ENCODE measurements around the gene SEC14L2. TPM values are rescaled to one million over a fixed set of nuclear protein-coding genes. Genes with fewer than 3 reads are reported as not detected.

Gene SEC14L2
- total RNA-seq: 1 to 10 TPM; 7.7 to 9.4 TPM

GRCh38 chr22:30396871-30397655 lies at the start of gene SEC14L2:
Gene SEC14L2, plus strand, starts transcription at chr22:30397018. Its CDS starts 99 bp downstream, at chr22:30397117.

GRCh38 chr22:30356449-30357235 lies 40.2 kb upstream of the SEC14L2 start, which contains the start of the genes CCDC157 and SF3A1:
Gene CCDC157, plus strand, starts transcription at chr22:30357007. Its CDS starts 8,994 bp downstream, at chr22:30366001.
Gene SF3A1, minus strand, starts transcription at chr22:30356894. Its CDS starts 102 bp downstream, at chr22:30356792.

GRCh38 chr22:30386960-30387827 lies 9.6 kb upstream of the SEC14L2 start, which contains the start of gene RNF215:
Gene RNF215, minus strand, starts transcription at chr22:30387411. Its CDS starts 98 bp downstream, at chr22:30387313.

GRCh38 chr22:30425616-30426387 lies 29.0 kb downstream of the SEC14L2 start, which contains the start of gene MTFP1:
Gene MTFP1, plus strand, starts transcription at chr22:30425768. Its CDS starts 112 bp downstream, at chr22:30425880.

GRCh38 chr22:30471616-30472318 lies 74.9 kb downstream of the SEC14L2 start, which contains the start of gene SEC14L3:
Gene SEC14L3, minus strand, starts transcription at chr22:30472017. Its CDS starts 59 bp downstream, at chr22:30471958.

Other genes with a start within 250 kb of the SEC14L2 start
- 100 to 1,000 TPM; 100 to 102 TPM for gene LIF, start 150.3 kb upstream of the SEC14L2 start, total RNA-seq
- 10 to 100 TPM; 72.0 to 74.5 TPM for gene OSM, start 130.2 kb upstream of the SEC14L2 start, total RNA-seq
- 10 to 100 TPM; 19.4 to 20.0 TPM for gene CASTOR1, start 107.5 kb upstream of the SEC14L2 start, total RNA-seq
- gene TBC1D10A, start 70.1 kb upstream of the SEC14L2 start, total RNA-seq: 10 to 100 TPM; 50.4 to 50.9 TPM
- gene SF3A1, start 40.1 kb upstream of the SEC14L2 start, total RNA-seq: 100 to 1,000 TPM; 217 to 233 TPM
- gene CCDC157, start 40.0 kb upstream of the SEC14L2 start, total RNA-seq: 1 to 10 TPM; 3.3 to 4.2 TPM
- gene RNF215, start 9.6 kb upstream of the SEC14L2 start, total RNA-seq: 1 to 10 TPM; 8.6 to 9.2 TPM
- 10 to 100 TPM; 51.7 to 55.4 TPM for gene MTFP1, start 28.8 kb downstream of the SEC14L2 start, total RNA-seq
- gene SEC14L3, start 75.0 kb downstream of the SEC14L2 start, total RNA-seq: under 1 TPM in 1 of 2 experiments, not detected in 1; 0.10 TPM
- gene SEC14L4, start 108.7 kb downstream of the SEC14L2 start, total RNA-seq: not detected
- gene SEC14L6, start 149.7 kb downstream of the SEC14L2 start, total RNA-seq: not detected
- not detected for gene GAL3ST1, start 177.6 kb downstream of the SEC14L2 start, total RNA-seq
- gene PES1, start 194.9 kb downstream of the SEC14L2 start, total RNA-seq: 10 to 100 TPM; 55.2 to 55.6 TPM
- gene TCN2, start 210.2 kb downstream of the SEC14L2 start, total RNA-seq: under 1 TPM; 0.23 to 0.24 TPM
- gene SLC35E4, start 238.8 kb downstream of the SEC14L2 start, total RNA-seq: 1 to 10 TPM; 2.0 TPM

All from activated naive CD4-positive, alpha-beta T cell treated with anti-CD3 and anti-CD28 coated beads, Interleukin-2, amount 10 ng/mL, durations not matched to agents 5 hours and 36 hours (primary cell).